ENCODE measurements around the gene WNT7B. TPM values are rescaled to one million over a fixed set of nuclear protein-coding genes. Genes with fewer than 3 reads are reported as not detected.

WNT7B gene
- total and polyA plus RNA-seq, 2 of the 8 experiments (the other 6 are each of a cell fraction or from before 2014, with no cell fraction given), result 0.14 to 0.24 TPM

- TF ChIP-seq CHD7 (IDR thresholded peaks at IDR 0.05; ENCODE audit: insufficient replicate concordance, low read length), result no peak
- TF ChIP-seq POLR2AphosphoS5 (IDR thresholded peaks at IDR 0.05; ENCODE audit: low read depth, low read length), result no peak
- no peak for TF ChIP-seq E2F6 (IDR thresholded peaks at IDR 0.05)
- no peak for TF ChIP-seq EGR1 (IDR thresholded peaks at IDR 0.05; ENCODE audit: borderline replicate concordance, low read depth, low read length)
- TF ChIP-seq TBP (IDR thresholded peaks at IDR 0.05; ENCODE audit: low read depth, low read length), result no peak
- no peak for TF ChIP-seq SP1 (IDR thresholded peaks at IDR 0.05; ENCODE audit: low read depth, low read length)
- TF ChIP-seq GTF2F1 (IDR thresholded peaks at IDR 0.05; ENCODE audit: borderline replicate concordance, low read depth, low read length), result no peak
These were observed 97.9 kb downstream of the WNT7B start (continued) for GRCh38 chr22:45878901-45879551.
